ENCODE data around the gene RPS25.
"Not testable (repeated sequence)": the region's sequence is repeated elsewhere in the genome, so short reads cannot be mapped to it uniquely, and the experiment has no call there.

The RPS25 gene

DNA sequence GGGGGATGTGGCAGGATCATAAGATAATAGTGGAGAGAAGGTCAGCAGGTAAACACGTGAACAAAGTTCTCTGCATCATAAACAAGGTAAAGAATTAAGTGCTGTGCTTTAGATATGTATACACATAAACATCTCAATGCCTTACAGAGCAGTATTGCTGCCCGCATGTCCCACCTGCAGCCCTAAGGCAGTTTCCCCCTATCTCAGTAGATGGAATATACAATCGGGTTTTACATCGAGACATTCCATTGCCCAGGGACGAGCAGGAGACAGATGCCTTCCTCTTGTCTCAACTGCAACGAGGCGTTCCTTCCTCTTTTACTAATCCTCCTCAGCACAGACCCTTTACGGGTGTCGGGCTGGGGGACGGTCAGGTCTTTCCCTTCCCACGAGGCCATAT is 21.3 kb upstream of the RPS25 start:
- not testable (repeated sequence) for DNase-seq (ENCODE audit: low read depth in 4 of 4, low spot score in 1 of 4)

DNA sequence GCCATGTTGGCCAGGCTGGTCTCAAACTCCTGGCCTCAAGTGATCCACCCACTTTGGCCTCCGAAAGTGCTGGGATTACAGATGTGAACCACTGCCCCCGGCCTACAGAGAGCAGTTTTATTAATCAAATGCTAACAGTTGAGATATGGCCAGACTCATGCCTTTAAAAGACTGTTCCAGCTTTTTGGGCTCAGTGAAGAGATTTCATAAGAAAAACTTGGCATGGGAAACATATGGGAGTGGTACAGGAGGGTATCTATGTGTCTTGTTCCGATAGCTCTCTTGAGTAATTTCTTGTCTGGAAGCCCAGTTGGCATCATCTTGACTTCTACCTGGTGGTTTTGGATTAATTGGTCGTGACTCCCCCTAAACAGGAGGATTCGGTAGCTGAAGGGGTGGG is 20.7 kb upstream of the RPS25 start:
- DNase-seq (ENCODE audit: low read depth in 4 of 4, low spot score in 1 of 4), result no peak

DNA sequence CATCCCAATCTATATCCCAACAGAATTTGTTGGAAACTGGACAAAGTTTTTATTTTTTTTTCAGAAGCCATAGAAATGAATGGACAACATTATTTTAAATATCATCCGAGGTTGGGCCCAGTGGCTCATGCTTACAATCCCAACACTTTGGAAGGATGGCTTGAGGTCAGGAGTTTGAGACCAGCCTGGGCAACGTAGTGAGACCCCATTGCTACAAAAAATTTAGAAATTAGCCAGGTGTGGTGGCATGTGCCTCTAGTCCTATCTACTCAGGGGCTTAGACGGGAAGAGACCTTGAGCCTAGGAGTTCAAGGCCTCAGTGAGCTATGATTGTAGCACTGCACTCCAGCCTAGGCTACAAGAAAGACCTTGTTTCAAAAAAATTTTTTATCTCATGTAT is 16.7 kb upstream of the RPS25 start:
- no peak for DNase-seq (ENCODE audit: low read depth in 4 of 4, low spot score in 1 of 4)

DNA sequence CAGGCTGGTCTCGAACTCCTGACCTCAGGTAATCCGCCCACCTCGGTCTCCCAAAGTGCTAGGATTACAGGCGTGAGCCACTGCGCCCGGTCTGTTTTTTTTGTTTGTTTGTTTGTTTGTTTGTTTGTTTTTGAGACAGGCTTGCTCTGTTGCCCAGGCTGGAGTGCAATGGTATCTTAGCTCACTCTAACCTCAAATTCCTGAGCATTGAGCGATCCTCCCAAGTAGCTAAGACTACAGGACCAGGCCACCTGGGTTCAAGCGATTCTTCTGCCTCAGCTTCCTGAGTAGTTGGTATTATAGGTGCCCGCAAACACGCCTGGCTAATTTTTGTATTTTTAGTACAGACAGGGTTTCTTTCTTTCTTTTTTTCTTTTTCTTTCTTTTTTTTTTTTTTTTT is 15.3 kb upstream of the RPS25 start:
- not testable (repeated sequence) for DNase-seq (ENCODE audit: low read depth in 4 of 4, low spot score in 1 of 4)

DNA sequence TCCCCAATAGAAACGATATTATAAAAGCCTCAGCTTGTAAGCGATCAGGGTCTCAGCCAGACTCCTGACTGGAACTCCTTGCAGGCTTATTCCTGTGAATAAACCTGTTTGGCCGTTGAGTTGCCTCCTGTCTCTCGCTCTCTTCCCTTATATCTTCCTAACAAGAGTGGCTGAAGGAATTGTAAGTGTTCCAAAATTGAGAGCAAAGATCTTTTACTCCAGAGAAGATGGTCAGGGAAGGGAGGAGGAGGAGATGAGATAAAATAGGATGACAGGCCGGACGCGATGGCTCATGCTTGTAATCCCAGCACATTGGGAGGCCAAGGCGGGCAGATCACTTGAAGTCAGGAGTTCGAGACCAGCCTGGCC is 13.8 kb upstream of the RPS25 start:
- no peak for DNase-seq (ENCODE audit: low read depth in 4 of 4, low spot score in 1 of 4)

DNA sequence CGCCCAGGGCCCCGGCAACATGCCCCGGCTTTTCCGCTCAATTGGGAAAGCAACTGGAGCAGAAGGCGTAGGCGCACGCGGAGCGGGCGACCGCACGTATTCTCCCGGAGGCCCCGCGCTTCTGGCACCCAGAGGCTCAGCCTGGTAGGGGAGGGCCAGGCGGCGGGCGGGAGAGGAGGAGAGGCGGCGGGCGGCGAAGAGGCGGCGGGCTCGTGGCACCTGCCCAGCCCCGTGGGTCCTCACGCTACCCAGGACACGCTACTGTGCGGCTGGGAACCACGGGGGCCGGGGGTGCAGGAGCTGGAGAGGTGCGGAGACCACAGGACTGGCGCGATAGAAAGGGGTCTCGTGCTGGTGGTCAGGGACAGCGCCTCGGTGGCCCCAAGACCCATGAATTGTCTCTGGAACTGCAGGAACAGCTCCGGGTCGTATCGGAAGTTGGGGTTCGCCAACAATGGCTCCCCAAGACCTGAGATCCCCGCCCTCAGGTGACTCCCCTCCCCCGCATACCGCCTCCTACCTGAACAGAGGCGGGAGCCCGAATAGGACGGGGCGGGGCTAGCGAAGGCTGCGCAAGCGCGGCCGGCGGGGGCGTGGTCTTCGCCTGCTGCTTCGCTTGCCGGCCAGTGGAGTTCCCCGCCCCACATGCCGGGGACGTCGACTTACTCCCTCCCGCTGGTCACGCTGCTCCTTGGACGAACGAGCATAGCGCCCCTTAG is 12.3 kb upstream of the RPS25 start, which contains the start of gene SLC37A4:
SLC37A4 (minus strand) TSS at position 549 of the 719 bp plus-strand sequence.
- DNase-seq (ENCODE audit: low read depth in 4 of 4, low spot score in 1 of 4), result peak; percentile 83 to 99 (median 98)

DNA sequence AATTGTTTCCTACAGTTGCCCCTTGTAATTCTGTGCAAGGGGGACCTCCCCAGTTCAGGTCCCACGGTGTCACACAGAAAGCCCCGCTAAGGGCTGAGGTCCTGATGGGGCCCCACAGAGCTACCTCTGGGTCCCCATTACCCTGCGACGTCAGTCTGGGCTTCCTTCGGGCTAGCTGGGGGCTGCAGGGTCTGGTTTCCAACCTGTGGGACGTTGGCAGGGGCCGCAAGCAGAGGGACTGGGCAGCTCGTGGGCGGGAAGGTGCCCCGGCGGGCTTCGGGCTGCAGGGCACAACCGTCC is 11.8 kb upstream of the RPS25 start:
- DNase-seq (ENCODE audit: low read depth in 4 of 4, low spot score in 1 of 4), result no peak

DNA sequence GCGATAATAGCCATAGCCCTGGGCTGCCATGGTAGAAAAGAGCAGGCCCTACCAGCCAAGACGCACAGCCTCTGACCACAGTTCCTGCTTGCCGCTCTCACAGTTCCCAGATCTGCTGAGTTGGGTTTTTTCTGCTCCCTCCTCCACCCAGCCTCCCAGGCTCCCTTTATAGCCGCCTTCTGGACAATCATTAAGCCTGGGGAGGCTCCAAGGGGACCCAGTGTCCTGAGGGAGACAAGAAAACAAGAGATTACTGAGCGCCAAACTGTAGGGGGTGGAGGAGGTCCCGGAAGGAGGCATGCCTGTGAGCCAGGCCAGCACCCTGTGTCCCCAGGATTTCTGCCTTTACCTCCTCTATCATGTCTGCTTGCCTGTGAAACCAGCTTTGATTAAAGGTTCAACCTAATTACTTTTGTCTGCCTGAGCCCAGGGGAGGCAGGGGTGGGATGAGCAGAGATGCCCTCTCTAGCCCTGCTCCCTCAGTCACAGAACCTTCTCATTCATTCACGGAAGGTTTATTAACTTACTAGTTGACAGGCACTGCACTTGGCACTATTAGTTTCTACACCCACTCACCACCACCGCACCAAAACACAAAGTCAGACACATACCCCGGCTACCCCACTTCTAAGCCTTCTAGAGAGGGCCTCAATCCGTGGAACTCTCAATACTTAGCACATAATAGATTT is 11.3 kb upstream of the RPS25 start:
- peak in 1 of 4 experiments; percentile 38 for DNase-seq (ENCODE audit: low read depth in 4 of 4, low spot score in 1 of 4)

DNA sequence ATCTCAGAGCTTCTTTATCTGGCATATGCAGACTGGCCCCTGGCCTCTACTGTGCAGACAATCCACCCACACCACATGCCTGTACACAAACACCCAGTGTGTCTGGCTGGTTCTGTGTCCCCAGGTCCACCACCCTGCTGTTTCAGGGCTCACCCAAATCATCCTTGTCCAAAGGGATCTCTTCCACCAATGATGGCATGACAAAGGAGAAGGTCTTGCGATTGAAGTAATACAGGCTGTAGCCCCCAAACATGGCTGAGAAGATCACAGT is 10.9 kb upstream of the RPS25 start:
- DNase-seq (ENCODE audit: low read depth in 4 of 4, low spot score in 1 of 4), result no peak

DNA sequence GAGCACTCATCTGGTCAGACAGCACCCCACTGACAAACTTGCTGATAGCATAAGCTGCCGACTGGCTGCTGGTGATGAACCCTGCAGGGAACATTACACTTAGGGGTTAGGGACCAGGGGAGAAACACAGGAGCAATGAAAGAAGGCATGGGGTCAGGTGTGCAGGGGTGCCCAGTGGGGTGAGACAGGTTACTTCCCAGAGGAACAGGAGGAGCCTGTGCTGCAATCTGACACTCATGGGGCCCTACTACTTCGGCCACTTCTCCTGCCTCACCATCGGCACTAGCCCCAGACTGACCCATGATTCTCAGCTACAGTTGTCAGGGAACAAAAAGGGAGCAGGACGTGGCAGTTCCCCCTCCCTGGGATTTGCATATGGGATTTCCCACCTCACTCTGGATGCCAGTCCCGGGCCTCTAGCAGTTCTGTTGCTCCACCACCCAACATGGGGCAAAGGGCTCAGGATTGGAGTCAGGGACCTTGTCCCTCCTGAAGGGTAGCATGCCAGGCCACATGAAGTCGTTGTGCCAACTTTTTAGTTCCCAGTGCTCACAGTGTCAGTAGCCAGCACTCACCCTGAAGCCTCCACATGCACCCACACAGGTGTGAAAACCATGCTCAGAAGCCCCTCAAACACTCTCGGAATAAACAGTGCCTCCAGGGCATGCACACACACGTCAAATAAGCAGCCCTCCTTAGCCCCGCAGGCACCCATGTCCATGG is 10.4 kb upstream of the RPS25 start:
- DNase-seq (ENCODE audit: low read depth in 4 of 4, low spot score in 1 of 4), result no peak

DNA sequence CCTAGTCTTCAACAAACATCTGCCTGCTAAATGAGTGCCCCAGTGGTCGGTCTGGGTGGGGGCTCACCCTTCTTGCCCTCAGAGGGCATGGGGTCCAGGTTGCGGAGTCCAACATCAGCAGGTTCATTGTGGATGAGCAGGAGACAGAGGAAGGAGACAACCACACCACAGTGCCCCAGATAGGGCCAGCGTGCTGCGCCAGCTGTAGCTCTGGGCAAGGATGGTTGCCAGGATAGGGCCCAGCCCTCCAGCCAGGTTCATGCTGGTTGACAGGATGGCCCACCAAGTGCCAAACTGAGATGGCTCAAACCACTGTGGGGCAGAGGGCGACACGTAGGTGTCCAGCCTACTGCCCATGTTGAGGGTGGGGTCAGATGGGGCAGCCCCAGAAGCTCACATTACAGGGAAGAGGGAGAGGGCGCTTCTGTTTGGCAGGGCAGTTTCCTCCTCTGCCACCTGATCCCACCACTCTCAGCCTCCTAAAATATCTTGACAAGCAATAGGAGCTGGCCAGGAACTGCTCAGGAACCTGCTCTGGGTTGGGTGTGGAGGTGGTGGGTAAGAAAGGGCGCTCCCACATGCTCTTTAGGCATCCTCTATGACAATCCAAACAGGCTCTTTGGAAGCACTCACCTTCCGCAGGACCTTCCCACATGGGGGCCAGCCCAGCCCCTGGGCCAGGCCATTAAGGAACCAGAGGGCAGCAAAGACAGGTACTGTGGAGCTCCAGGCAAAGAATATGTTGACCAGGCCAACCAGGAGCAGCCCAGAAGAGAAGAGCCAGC is 9.6 kb upstream of the RPS25 start:
- DNase-seq (ENCODE audit: low read depth in 4 of 4, low spot score in 1 of 4), result no peak

DNA sequence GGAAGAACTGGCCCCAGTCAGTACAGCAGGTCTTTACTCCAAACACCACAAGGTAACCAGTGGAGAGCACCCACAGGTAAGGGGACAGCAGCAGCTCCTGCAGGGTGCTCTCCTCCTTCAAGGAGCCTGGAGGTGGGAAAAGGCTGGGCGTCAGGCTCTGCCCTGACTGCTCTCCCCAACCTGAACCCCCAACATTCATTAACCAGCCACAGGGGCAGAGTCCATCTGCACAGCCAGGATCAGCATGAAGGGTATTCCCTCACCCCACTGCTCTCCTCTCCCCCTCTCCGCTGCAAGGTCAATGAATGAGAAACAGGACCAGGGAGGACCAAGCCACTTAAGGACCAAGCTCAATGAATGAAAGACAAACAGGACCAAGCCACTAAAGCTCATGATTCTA is 8.8 kb upstream of the RPS25 start:
- DNase-seq (ENCODE audit: low read depth in 4 of 4, low spot score in 1 of 4), result no peak

DNA sequence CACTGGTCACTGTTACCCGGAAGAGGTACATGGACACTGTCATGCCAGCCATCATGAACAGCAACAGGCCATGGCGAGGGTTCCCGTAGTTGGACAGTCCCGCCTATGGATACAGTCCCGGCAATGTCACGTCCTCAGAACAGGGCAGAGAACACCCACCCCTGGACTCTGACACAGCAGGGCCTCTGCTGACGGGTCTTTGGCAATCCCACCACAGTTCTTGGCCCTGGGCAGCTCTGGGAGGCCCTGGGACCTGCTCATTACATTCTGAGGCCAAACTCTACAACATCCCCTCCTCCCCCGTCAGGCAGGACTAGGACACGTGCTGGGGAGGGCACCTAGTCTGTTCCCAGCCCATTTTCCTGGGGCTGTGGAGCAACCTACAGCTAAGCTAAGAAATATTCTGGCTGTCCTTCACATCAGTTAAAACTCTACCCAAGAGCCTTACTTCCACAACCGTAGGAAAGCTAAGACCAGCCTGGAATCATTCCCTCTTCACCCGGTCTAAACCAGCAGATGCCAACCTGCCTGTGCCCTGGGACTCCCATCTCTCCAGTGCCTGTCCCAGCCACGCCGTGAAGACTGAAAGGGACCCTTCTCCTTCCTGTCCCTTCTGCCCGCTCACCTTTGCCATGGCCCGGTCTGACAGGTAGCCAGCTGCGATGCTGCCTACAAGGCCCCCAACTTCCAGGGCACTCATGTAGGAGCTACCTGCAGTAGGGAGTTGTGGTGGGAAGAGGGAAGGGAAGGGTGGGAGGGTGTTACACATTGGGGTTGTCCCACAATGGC is 8.0 kb upstream of the RPS25 start:
- DNase-seq (ENCODE audit: low read depth in 4 of 4, low spot score in 1 of 4), result no peak

DNA sequence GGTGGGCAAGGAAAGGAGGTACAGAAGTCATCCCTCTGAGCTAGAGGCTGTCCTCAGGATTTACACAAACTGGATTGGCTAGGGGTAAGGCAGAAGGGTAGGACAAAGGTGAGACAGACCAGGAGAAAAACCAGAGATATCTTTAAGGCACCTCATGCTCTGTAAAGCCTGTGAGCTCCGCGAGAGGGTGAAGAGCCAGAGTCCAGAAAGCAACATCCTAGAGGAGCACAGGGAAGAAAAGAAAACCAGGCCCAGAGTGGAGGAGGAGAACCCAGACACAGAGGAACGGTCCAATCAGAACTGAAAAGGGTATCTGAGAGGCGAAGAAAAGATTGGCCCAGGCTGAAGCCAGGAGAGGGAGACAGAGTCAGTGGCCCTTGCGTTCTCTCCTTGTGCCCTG is 7.4 kb upstream of the RPS25 start:
- no peak for DNase-seq (ENCODE audit: low read depth in 4 of 4, low spot score in 1 of 4)

DNA sequence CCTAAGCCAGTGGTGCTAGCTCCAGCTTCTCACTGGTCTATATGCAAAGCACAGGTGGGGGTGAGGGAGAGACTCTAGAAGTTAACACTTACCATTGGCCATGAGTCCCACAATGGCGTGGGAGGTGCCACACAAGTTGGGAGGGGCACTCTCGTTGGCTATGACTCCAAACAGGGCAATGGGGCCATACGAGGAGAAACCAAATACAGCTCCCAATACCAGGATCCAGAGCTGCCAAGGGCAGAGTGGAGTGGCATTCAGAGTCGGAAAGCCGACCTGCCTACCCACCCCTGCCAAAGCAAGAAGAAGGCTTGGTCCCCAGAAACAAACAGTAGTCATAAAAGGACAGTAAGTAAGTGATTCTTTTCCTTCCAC is 6.9 kb upstream of the RPS25 start:
- no peak for DNase-seq (ENCODE audit: low read depth in 4 of 4, low spot score in 1 of 4)

DNA sequence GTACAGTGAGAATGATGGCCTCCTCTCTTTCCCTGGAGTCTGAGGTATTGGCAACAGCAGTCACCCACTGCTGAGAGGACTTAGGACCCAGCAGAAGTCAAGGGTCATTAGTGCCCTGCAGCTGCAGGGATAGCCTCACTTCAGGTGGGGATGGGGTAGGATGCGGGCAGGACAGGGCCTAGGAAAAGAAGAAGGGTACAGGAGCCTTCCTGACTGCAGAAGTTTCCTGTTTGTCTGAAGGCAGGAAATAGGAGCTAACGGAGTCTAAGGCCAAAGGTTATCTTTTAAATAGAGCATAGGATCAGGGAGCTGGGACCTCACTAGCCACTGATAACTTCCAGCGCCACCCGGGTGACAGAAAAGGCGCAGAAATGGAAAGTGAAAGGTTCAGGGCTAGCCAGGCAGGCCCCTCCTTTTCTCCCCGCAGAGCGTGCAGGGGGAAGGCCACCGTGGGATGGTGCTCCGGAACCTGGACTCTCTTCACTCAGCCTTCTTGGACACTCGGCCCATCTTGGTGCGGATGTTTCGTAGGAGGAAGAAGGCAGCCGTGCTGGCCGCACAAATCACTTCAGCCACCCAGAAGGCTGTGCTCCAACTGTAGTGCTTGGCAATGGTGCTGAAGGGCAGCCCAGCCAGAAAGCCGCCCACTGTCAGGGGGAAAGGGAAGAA is 6.4 kb upstream of the RPS25 start:
- DNase-seq (ENCODE audit: low read depth in 4 of 4, low spot score in 1 of 4), result no peak

DNA sequence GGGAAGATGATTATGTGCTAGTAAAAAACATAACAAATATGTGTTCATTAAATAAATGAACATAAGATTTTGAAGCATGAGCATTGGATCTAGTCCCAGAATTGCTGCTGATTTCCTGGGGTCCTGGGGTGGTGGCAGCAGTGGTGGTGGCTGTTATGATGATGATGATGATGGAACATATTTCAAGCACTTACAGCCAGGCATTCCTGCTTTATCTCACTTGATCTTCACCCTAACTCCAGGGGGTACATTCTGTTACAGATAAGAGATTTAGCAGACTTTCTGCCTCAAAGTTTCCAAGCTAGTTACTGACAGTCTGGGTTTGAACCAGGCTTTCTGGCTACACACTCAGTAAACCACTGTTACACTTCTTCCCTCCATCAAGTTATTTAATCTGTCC is 5.6 kb upstream of the RPS25 start:
- no peak for DNase-seq (ENCODE audit: low read depth in 4 of 4, low spot score in 1 of 4)

DNA sequence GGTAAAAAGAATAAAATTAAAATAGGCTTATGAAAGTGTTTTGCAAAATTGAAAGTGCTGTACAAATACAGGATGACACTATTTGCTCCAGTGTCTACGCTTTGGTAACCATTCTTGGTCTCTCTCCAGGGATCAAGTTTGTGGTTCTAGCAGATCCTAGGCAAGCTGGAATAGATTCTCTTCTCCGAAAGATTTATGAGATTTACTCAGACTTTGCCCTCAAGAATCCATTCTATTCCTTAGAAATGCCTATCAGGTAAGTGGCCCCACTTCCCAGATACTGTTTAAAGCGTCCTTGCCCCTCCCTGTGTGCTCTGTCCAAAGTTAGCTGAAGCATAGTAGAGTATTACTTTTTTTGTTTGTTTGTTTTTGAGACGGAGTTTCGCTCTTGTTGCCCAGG is 3.5 kb upstream of the RPS25 start:
- no peak for DNase-seq (ENCODE audit: low read depth in 4 of 4, low spot score in 1 of 4)

DNA sequence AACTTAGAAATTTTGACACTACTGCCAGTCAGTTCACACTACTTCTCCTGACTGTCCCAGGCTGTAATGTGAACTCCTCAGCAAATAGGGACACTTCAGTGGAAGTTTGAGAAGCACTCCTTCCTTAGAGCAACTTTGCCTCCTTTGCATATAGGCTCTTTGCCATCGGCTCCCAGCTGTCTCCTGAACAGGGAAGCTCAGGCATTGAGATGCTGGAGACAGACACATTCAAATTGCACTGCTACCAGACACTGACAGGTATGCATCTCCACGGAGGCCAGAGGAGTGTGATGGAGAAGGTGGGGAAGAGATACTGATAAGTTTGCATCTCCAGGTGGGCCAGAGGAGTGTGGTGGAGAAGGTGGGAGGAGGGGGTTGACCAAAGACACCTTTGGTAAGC is 1.9 kb upstream of the RPS25 start:
- no peak for DNase-seq (ENCODE audit: low read depth in 4 of 4, low spot score in 1 of 4)

DNA sequence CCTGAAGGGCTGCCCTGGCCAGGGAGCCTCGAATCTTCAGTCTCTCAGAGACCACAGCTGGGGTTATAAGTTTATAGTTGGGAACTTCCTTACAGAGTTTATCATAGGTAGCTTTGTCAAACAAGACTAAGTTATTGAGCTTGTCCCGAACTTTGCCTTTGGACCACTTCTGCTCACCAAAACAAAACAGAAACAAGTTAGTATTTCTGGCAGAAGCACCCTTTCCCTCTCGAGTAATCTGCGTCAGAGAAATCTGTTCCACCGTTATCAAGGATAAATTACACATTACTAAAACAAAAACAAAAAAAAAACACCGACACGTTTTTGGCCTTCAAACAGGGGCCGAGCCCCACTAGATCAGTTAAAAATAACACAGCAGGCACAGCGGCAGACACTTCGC is 766 bp downstream of the RPS25 start:
- not testable (repeated sequence) for DNase-seq (ENCODE audit: low read depth in 4 of 4, low spot score in 1 of 4)

All from stimulated activated CD4-positive, alpha-beta T cell treated with anti-CD3 and anti-CD28 coated beads, Interleukin-1b, Interleukin-23, amount 100 ng/mL, for 24 hours (primary cell).